ENCODE data around the gene DPYSL4.

GRCh38 chr10:132154440-132154839 lies 32.3 kb upstream of the DPYSL4 start:
- TF ChIP-seq CTCF (IDR thresholded peaks at IDR 0.05) (no peak), POLR2AphosphoS5 (IDR thresholded peaks at IDR 0.05; ENCODE audit: low read depth, low read length) (no peak)

All from Panc1 (cell line).